GM12875 (cell line): ENCODE results near the gene PACRG.

Source experiments
- H3K4me3 ChIP-seq: one replicate; pipeline ENCODE4 v1.5.1; 2011; ENCODE audit warnings: low read depth, low read length, control low read depth
- TF ChIP-seq, protein P1 (sequence below): IDR thresholded peaks from 2 replicates; pipeline ENCODE4 v1.5.1; 2011; ENCODE audit warnings: low read depth, mild to moderate bottlenecking, control low read depth, inconsistent platforms, low read length, moderate library complexity, borderline replicate concordance; ENCODE audit not compliant: insufficient read depth

The PACRG gene

DNA sequence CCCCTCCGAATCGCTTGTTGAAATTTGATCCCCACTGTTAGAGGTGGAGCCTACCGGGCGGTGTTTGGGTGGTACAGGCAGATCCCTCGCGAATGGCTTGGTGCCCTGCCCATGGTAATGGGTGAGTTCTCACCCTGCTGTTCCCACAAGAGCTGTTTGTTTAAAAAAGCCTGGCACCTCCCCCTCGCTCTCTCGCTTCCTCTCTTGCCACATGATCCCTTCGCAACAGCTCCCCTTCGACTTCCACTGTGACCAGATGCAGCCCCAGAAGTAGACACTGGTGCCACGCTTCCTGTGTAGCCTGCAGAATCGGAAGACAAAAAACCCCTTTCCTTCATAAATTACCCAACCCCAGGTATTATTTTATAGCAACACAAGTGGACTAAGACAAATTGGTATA lies 394.6 kb downstream of the PACRG start:
- TF ChIP-seq, protein P1, sequence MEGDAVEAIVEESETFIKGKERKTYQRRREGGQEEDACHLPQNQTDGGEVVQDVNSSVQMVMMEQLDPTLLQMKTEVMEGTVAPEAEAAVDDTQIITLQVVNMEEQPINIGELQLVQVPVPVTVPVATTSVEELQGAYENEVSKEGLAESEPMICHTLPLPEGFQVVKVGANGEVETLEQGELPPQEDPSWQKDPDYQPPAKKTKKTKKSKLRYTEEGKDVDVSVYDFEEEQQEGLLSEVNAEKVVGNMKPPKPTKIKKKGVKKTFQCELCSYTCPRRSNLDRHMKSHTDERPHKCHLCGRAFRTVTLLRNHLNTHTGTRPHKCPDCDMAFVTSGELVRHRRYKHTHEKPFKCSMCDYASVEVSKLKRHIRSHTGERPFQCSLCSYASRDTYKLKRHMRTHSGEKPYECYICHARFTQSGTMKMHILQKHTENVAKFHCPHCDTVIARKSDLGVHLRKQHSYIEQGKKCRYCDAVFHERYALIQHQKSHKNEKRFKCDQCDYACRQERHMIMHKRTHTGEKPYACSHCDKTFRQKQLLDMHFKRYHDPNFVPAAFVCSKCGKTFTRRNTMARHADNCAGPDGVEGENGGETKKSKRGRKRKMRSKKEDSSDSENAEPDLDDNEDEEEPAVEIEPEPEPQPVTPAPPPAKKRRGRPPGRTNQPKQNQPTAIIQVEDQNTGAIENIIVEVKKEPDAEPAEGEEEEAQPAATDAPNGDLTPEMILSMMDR = no peak

DNA sequence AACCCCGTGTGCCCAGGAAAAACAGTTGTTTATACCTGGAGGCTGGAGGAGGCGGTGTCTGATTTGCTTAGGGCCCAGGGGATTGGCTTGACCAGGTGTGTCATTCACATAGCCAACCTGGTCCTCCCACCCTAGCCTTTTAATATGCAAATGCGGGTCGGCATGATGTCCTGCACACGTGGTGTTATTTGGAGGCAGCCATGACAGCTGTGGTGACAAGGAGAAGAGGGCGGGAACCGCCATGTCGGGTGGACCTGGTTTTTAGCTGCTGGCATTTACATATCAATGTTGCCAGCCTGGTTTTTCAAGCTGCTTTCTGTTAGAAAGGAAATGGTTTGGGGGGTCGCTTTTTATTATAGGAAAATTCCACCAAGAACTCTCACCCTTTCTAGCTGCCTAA lies 395.3 kb downstream of the PACRG start:
- no peak overlapping the region for H3K4me3 ChIP-seq

More for the DNA sequence above, 394.6 kb downstream of the PACRG start:
- no peak overlapping the region for H3K4me3 ChIP-seq

DNA sequence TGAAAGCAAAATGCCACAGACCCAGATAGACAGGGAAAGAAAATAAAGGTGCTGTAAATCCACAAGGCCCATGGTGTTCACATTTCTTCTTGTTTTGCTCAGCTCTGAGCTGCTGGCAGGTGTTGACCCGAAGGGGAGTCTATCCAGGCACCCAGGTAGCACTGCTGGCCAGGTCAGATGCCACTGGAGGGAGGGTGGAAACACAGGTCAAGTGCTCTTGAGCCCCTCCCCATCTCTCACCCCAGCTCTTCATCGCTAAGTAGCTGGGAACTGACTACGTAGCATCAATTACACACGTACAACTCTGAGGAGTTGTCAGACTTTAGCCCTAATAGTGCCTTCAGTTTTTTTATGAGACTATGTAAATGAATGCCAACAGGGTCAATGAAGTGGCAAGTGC lies 399.0 kb downstream of the PACRG start:
- TF ChIP-seq, protein P1 = no peak

More for the DNA sequence above, 395.3 kb downstream of the PACRG start:
- TF ChIP-seq, protein P1 = no peak

DNA sequence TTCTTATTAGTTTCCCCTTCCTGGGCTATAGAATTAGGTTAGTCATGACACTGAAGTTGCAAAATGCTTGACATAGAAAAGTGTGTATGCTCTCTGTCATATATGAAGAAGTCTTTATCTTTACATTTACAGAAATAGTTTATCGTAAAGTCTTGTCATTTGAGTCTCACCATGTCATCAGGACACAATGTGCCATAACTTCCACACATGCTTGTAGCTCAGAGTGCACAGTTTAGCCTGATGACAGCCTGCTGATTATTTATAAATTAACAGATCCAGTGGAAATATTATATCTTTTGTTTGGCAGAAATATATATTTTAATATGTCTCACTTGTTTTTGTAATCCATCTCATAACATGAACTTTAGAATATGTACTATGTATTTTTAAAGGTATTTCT lies 399.8 kb downstream of the PACRG start:
- H3K4me3 ChIP-seq = no peak overlapping the region
- TF ChIP-seq, protein P1 = no peak

More for the DNA sequence above, 399.0 kb downstream of the PACRG start:
- H3K4me3 ChIP-seq = no peak overlapping the region

DNA sequence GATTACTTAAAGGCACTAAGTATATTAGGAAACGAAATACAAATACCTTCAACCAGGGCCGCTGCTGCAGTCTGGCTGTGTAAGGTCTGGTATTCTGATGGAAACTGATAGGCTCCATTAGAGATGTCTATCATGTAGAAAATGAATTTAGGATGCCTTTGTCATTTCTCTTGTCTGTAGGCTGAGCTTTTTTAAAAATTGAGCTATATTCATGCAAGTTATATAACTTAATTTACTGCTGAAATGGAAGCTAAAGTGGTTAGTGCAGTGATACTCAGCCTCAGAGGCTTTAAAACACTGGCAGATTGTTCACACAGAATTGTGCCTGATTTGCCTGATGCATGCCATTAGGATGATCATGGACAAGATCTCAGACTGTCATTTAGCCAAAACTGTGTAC lies 400.6 kb downstream of the PACRG start:
- TF ChIP-seq, protein P1 = no peak
- no peak overlapping the region for H3K4me3 ChIP-seq

DNA sequence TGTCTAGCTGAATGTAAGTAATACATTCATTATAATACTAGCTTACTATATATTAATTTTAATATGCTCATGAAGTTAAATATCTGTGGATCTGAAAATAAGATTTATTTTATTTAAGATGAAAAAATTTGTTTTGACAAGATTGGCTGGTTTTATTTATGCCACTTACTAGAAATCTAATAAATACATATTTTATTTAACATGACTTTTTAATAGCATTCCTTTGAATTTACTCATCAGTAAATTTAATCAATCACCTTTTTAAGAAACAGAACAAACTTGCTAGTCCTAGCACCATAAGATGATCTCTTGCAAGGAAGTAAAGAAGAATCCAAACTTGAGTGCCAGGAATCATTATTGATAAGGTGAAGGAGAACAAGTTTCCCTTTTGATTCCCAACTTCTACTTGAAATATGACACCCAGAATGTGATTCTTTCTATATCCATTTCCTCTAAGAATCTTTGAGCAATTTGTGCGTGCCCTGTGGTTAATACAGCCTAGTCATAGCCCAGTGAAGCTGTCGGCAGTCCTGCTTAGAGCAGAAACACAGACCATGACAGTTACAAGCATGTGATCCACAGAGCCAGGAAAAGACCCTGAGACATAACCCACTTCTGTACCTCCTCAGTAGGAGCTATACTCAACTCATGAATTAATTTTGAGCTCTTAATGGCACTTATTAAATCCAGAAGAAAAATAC lies 404.4 kb downstream of the PACRG start:
- no peak overlapping the region for H3K4me3 ChIP-seq
- TF ChIP-seq, protein P1 = no peak

DNA sequence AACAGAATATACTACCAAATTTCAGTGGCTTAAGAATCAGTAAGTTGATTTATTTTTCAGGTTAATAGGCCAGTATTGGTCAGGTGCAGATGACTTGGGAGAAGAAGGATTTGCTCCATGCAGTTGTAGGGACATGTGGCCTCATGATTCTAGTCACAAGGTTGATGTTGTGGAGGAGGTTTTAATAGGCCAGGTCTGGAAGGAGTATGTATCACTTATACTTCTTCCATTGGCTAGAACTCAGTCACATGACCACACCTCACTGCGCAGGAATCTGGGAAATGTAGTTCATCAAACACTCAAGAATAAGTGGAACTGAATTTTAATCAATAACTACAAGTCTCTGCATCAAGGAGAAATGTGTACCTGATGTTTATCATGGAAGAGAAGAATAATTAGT lies 405.2 kb downstream of the PACRG start:
- H3K4me3 ChIP-seq = no peak overlapping the region
- TF ChIP-seq, protein P1 = no peak
